Glomerular visceral epithelial cell (primary cell): ENCODE results near the gene GFM1.

Experiments used
- DNase-seq: peaks from one replicate; pipeline ENCODE4 v3.0.0-alpha.2; 2016; ENCODE audit errors: extremely low spot score

Gene GFM1

DNA sequence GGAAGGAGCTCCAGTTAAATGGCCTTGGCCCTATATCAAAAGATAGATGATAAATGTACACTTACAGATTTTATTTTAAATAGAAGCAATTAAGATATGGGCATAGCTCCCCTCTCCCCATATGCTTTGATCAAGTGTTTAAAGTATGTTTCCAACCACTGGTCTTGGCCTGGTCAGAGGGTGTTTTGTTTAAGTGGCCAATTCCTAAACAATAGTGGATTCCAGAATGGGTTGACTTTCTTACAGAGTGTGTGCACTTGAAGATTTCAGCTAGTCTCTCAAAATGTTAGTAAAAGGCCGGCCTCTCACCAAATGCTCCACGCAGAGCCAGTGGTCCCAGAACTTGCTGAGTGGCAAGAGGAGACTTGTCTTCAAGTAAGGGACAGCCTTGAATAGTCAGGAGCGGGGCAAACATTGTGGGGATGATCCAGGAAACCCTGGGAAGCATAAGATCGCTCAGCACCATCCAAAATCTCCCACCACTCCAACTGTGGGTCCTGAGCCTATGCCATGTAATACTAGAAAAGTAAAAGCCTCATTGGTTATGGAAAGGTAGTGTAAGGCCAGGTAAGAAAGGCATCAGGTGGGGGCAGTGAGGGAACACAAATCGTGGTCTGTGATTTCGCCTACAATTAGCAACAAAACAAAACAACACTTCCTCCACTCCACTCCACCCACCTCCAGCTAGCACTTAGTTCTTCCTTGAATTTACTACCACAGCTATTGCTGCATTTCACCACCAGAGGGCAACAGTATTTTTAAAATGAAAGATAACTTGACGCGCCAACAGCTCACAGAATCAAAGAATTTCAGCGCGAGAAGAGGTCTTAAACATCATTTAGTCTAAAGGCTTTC is 83.1 kb downstream of the GFM1 start:
- DNase-seq = peak; percentile 68

DNA sequence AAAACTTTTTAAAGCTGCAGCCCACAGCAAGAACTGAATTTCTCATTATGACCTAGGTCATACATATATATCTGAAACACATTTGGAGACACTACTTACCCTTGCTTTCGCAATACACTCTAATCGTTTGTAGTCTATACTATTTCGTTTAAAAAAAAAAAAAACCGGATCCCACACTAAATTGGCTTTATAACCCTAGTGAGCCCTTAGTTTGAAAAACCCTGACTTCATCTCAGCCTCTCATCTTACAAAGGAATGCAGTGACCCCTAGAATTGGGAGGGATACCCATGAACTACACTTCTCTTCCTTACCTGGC is 83.7 kb downstream of the GFM1 start:
- no peak for DNase-seq

DNA sequence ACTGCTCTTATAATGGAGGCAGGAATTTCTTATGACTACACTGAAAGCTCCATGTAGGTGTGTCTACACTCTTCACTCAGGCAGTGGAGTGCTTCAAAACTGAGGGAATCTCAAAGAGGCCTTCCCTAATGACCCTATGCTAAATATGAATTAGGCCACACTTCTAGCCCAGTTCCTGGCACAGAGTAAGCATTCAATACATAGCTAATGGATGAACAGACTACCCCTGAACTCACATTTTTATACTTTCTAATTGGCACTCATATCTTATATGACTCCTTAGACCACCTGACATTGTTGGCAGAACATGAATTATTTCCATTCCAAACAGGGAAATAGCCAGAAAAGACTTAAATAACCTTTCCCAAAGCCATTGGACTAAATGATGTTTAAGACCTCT is 84.5 kb downstream of the GFM1 start:
- no peak for DNase-seq

DNA sequence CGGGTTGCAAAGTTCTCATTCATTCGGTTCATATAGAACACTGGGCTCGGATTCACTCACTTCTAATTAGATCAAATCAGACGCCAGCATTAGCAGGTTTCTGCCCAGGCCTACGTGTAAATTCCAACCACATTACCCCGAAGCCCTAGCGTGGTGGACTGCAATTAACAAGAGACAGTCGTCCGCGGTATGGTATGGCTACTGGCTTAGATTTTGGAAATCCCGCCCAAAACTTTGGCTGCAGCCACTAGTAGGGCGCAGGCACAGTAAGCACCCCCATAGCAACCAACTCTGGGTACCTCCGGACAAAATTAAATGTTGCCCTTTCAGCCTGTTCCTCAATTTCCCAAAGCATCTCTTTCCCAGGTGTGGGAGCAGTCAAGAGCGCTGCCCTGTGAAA is 87.2 kb downstream of the GFM1 start:
- DNase-seq = no peak

DNA sequence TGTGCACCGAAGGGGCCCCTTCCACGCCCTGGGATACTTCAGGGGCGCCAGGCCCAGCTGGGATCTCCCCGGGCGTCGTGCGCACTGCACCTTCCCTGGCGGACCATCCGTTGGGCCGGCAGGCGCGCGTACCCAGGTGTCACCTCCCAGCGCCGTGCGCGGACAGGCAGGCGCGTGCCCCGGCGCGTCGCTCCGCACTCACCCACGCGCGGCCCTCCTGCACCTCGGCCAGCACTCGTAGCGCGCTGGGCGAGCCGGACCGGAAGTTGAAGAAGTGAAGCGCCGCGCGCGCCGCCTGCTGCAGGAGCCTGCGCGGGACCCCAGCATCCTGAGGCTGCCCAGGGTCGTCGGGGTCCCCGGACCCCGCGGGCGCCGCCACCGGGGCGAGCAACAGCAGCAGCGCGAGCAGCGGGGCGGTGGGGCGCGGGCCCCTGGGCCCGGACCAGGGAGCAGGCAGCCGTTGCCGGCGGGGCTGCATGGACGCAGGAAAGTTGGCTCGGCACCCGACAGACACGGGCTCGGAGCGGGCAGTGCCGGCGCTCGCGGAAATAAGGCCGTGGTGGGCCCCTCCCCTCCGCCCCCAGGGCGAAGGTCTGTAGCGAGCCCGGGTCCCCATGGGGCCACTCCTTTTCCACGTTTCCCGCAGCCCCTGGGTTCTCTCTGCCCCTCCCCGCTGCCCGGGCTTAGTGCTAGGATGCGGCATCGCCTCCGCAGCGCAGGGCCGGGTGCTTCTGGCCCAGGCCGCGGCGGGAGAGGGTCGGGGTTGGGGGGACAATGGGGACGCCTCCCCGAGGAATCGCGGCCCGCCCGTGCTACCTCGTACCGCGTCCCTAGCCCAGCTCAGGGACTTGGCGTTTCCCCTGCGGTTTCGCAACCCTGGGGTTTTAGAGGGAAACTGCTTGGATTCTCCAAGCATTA is 87.9 kb downstream of the GFM1 start, which contains the start of gene RARRES1:
RARRES1 (minus strand) TSS at position 520 of the 918 bp plus-strand sequence; CDS start at position 478, 42 bp downstream.
- DNase-seq = peak; percentile 45

DNA sequence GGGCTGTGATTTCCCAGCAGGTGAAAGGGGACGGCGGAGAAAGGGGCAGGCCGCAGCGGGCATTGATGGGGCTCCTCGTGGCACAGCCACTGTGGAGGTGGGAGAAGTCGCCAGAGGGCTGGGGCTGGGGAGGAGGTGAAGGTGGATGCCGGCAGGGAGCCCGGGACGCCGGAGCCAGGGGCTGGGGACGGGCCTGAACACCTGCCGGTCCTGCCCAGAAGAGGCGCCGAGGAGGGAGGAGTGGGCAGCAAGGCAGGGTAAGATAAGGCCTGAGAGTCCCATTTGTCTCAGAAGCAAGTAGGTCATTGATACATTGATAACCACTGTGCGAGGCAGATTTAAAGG is 88.5 kb downstream of the GFM1 start:
- no peak for DNase-seq

DNA sequence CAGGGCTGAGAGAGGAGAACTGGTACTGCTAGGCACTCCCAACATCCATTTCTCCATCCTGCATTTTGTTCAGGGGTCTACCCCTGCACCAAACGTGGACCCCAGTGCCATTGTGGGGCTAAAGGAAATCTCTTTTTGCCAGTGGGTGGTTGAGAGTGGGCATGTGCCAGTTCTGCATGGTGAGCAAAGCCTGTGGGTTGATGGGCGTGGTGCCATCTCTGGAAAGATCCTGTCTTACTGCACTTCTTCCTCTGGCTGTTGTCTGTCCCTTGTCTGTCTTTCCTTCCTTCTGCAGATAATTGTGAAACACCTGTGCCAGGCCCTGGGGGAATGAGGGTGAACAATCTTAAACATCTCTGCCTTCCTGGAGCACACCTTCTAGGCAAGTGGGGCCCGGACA is 89.3 kb downstream of the GFM1 start:
- no peak for DNase-seq

DNA sequence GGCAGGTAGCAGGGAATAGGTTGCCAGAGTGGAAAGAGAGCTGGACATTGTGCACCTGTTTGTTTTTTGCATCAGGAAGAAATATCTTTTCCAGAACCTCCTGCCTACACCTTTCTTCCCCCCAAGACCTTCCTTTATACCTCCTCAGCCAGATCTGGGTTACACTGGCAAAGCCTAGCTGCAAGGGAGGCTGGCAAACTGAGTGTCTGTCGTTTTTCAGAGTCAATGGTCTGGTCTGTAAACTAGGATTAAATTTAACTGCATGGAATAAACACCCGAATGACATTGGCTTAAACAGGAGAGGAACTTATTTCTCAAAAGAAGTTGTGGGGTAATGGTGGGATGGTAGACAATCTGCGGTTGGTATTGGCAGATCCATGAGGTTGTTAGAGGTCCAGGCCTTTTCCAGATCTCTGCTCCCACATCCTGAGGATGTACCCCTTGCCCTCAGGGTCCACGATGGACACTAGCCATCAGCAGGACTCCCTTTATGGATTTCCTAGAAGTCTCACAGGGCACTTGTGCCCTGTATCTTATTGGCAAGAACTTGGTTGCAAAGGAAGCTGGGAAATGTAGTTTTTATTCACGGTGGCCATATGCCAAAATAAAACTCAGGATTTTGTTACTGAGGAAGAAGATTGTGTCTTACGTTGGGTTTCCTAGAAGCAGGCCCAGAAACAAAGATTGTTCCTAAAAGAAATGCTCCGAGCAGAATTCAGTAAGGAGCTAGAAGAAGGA is 91.1 kb downstream of the GFM1 start:
- DNase-seq = no peak

DNA sequence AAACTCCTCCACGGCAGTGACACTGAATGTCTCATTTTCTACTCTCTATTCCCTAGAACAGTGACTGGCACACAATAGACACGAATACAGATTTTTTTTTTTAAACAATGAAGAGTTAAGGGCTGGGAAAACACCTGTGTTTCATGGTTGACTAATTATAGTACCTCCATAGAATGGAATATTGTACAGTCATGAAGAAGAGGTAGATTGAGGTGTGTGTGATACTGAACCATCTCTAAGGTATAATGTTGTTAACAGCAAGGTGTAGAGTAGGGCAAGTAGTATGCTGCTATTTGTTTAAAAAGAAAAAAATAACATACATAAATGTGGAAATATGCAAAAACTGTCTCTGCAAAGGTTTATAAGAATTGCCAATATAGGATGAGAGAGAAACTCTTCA is 93.1 kb downstream of the GFM1 start:
- DNase-seq = no peak

DNA sequence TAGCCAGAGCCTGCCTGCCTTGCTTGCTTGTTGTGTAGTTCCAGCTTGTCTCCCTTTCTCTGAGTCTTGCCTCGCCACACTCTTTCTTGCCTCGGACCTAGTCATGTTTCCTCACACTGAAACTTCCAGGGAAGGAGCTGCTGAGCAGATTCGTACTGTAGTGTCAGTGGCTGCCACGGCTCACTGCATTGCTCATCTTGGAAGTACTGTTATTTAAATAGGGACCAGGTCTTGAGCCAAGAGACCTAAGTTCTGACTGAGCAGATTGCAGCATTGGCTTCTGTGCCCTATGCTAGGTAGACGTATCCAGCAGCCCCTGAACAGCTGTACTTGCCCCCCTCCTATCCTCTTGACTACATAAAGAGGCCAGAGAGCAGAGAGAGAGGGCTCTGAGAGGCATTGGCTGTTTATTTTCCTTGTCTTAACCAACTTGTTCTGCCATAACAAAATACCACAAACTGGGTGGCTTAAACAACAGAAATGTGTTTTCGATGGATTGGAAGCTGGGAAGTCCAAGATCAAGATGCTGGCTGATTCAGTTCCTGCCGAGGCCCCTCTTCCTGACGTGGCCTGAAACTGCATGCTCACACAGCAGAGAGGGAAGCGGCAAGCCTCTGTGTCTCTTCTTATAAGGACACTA is 93.8 kb downstream of the GFM1 start:
- DNase-seq = no peak

DNA sequence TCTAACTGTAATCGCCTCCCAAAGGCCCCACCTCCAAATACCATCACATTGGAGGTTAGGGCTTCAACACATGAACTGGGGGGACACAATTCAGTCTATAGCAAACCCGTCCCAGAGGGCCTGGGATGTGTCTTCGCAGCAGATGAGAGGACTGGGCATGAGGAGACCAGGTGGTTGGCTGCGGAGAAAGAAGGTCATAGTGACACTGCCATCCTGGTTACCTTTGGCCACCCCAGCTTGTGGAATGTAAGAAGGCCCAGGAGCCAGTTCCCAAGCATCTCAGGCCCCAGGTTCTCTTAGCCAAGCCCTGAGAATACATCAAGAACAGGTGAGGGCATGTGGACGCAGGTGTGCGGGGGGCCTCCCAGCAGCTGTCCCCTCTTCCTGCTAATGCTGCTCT is 94.3 kb downstream of the GFM1 start:
- DNase-seq = no peak

DNA sequence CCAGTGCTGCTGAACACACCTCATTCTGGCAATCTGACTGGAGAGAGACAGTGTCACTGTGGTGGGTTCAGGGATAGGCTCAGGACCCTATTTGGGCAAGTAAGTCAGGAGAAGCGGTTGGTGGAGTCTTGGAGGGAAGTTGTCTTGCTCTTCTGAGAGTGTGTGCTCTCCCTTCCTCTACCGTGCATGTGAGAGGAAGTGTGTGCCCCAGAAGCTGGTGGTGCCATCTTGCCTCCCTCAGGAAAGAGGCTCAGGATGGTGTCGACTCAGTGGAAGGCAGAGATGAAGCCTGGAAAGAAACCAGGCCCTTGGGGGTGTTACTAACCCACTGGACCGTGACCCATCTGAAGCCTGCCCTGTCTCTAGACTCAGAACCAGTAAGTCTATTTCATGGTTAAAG is 94.8 kb downstream of the GFM1 start:
- DNase-seq = peak; percentile 46

DNA sequence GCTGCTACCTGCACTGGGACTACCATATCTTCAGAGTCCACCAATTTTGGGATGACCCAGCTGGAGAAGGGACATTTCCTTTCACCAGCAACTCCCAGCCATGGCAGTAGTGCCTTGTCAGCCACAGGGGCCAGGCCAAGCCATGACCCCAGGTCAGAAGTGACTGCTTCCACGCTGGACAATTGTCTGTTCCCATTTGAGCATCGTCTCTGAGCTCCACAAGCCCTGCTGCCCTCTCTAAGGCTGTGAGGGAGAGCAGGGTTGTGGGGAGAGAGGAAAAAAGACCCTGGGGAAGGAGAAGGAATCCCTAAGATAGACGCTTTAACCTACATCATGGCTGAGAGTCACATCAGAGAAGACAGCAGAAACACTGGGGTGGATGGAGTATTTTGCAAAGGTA is 95.3 kb downstream of the GFM1 start:
- no peak for DNase-seq
